GM18517 (cell line): Measurements from ENCODE around the gene CACNA1C.

Experiments
- ATAC-seq: cut with Tn5 transposase; IDR thresholded peaks from one replicate; pipeline ENCODE4 v1.9.1; 2021; ENCODE audit warnings: mild to moderate bottlenecking, moderate library complexity; ENCODE audit not compliant: unreplicated experiment

The CACNA1C gene

DNA sequence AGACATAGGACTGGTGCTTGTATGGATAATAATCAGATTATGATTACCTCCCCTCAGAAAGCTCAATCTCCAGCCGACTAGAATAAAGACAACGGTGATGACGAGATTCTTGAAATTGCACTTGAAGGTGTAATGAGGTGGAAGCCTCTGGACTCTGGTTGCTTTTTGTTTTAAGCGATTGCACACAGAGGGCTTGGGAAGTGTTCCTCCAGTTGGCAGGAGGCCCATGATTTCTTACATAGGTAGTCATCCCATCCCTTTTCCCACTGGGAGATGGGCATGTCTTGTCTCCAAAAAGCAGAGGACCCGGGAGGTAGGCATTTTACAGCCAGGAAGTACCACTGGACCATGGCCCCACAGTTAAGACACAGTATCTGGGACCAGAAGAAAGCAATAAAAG, 576.3 kb downstream of the CACNA1C start:
- no peak for ATAC-seq

DNA sequence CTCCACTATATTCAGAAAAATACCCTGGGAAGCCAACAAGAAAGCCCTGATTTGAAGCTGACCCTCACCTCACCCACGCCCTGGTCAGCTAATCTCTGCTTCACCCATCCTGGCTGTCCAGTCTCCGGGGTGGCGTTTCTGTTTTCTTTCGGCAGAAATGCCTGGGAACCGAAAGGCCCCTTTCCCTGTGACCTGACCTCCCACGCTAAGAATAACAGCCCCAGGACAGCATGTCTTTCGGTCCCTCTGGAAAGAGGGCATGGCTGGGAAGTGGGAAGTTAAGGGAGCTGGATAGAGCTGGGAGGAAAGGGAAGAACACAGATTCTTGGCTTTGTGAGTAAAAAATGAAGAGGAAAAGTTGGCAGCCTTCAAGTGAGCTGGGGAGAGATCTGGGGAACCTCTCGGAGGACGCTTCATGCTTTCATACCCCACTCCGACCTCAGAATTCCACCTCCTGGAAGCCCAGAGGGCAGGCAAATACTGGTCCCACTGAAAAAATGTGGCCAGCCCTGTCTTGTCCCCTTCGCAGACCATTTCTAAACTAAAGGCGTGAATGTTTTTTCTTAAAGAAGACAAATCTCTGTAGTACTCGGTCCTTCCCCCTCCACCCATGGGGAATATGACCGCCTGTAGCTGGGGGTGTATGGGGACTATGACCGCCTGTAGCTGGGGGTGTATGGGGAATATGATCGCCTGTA, 579.0 kb downstream of the CACNA1C start:
- no peak for ATAC-seq

- no peak for ATAC-seq
Observed at GRCh38 chr12:2633176-2633824, 580.5 kb downstream of the CACNA1C start.

GRCh38 chr12:2633825-2634200, 581.0 kb downstream of the CACNA1C start:
- ATAC-seq, result no peak

GRCh38 chr12:2634471-2634870, 581.7 kb downstream of the CACNA1C start:
- no peak for ATAC-seq

GRCh38 chr12:2636741-2637340, 584.1 kb downstream of the CACNA1C start:
- ATAC-seq, result no peak

GRCh38 chr12:2637371-2637770, 584.6 kb downstream of the CACNA1C start:
- ATAC-seq, result no peak

GRCh38 chr12:2638273-2639019, 585.7 kb downstream of the CACNA1C start:
- no peak for ATAC-seq

DNA sequence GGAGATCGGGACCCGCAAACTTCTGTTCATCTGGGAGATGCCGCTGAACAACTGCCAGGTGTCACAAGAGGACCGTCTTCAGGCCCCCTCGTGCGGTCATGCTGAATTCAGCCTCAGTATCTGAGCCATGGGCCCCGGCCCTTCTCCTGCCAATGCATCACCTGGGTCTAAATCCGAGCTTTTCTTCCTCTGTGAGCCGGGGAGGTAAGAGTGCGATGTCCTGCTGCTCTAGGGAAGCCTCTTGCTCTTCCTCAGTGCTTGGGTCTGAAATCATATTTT, 586.2 kb downstream of the CACNA1C start:
- no peak for ATAC-seq

DNA sequence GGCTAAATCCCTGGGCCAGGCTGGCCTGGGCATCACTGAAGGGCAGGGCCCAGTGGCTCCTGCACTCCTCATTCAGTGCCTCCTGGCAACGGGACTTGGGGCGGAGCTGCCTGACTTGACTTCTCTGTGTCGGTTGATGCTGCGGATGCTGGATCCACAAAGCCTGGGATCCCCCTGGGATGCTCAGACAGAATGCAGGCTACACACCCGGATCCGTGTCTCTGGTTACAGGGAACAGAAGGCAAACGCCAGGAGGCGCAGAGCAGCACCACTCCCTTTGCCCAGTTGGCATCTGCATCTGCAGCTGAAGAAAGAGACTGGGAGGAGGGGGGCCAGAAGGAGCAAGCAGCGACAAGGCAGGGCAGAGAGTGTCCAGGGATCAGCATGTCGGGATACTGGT, 587.5 kb downstream of the CACNA1C start:
- ATAC-seq, result no peak

DNA sequence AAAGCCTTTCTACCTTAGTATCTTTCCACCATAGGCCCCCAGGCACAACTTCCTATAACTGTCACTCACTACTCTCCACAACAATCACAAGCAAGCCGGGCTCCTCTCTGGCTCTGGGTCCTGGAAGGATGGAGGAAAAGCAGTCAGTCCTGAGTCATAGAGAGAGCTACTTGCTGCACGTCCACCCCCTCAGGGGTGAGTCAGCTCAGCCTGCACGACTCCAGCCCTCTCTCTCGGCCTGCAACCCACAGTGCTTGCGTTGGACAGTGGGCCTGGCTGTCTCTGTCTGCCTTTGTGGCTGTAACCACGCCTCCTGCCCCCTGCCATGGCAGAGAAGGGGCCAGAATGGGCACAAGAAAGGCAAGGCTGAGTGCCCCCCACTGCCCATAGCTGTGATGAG, 587.9 kb downstream of the CACNA1C start:
- ATAC-seq, result no peak

DNA sequence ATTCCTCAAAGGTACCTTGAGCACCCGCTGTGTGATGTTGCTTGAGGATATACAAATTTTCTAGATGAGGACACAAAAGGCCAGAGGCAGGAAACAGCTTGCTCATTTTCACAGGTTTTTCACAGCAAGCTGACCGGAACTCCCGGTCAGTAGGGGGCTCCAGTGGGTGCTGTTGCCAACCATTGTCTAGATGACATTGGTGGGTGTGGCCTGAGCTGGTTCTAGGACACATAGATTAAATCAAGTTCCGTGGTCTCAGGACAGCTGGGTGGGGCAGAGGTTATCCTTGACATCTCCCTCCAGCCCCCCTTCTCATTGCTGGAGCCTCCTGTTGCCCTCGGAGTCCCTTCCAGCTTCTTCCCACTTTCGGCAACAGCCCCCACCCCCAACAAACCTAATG, 588.4 kb downstream of the CACNA1C start:
- ATAC-seq, result no peak

GRCh38 chr12:2641761-2642160, 589.0 kb downstream of the CACNA1C start:
- no peak for ATAC-seq

GRCh38 chr12:2642176-2642892, 589.5 kb downstream of the CACNA1C start:
- no peak for ATAC-seq

DNA sequence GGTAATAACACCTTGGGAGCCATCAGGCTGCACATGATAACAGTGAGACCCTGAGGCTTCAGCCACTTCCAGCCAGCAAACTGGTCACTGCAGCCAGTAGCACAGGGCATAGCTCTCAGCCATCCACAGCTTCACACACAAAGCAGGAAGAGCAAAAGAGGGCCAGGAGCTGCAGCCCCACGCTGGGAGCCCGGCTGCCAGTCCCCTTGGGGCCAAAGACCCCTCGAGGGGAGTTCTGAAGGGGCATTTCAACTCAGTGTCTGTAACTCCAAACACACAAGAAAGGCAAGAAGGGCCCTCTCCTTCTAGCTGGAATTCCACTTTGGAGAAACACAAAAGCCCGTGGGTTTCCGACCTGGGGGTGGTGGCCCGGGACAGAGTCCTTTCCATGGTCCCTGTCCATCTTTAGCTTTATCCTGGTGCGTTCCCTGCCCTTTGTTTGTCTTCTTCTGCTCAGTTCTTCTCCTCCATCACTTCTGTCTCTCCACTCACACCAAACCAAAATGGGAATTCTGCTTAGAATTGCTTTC, 590.2 kb downstream of the CACNA1C start:
- ATAC-seq, result no peak

DNA sequence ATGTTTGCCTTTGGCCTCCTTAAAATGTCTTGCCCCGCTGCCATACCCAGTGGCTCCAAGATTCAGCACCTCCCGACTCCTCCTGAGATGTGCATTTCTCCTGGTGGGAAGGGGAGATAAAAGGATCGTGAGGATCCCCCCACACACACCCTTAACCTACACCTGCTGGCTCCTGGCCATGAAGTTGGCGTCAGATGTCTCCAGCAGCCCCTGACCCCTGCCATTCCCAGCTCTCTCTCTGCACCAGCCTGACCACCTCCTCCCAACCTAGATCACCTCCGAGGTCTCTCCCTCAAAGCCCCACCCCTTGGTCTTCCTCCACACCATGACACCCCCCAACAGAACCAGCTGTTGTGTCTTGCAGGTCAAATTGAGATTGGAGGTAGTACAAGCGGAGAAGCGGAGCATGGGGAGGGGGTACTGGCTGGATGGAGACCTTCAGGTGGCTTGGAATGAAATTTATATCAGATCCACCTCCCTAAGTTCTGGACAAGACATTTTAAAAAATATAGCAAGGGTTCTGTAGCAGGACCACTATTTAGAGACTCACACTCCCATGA, 590.9 kb downstream of the CACNA1C start:
- no peak for ATAC-seq

DNA sequence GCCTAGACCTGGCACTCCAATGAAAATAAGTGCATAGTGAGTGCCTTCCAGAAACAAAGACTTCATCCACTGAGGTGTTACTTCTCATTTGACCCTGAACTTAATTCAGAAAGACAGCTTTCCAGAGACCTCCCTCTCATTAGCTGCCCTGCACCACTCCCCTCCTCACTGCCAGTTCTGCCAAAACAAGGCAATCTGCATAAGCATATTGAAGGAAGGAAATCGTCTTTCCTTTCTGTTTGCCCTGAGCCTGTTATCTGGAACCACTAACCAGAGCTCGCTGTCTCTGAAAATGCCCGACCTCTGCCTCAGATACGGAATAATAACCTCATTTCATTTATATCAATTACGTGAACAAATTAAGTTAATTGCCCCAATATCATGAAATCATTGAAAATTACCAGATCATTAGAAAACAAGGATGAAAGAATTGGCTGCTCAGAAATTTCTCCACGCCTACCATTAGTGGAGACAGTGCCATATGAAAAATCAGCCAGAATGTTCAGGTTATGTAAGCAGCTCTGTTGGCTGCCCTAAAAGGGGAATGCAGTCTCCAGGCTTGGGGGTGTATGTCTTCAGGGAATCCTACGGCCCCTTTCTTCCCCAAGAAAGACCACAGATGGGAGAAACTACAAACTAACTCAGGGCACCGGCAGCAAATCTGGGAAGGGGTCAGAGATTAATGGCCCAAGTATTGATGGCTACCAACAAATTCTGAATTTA, 592.1 kb downstream of the CACNA1C start:
- no peak for ATAC-seq

DNA sequence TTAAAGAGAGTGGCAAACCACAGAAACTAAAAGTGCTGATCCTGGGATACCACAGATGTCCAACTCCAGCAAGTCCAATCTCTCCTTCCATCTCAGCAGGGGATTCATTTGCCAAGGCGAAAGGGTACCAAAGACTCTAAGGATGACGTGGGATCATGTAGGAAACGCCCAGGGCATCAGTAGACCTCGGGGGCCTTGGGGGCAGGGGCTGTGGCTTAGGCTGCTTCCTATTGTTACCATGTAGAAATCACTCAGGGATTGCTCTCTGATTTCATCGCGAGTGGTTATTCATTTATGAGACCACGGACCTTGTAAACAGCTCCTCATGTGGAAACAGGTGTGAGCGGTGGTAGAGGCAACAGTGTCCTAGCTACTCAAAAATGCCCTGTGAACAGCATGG, 592.7 kb downstream of the CACNA1C start:
- ATAC-seq, result no peak

DNA sequence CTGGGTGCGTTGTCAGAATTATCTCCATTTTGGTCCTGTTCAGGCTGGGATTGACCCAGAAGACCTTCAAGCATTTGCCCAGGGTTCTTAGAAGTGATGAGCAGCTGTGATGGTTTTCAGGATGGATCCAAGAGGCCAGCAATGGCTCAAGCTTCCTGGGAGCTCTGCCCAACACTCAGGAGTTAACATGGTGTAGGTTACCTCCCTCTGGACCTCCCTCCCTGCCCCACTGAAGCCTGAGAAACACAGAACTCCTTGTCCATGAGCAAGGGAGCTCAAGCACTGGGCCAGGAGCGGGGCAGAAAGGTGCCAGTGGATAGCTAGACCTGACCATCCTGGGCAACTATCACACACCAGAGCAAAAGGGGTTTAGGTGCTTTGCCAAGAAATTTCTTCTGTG, 593.6 kb downstream of the CACNA1C start:
- ATAC-seq, result no peak

- ATAC-seq, result no peak
Observed at GRCh38 chr12:2647186-2647585, 594.4 kb downstream of the CACNA1C start.
